HG02571 (cell line): ENCODE results near the gene VDAC1.
A peak's percentile ranks its signal among the peaks of the same experiment; 100 is the strongest.
"Not testable (repeated sequence)": the region's sequence is repeated elsewhere in the genome, so short reads cannot be mapped to it uniquely, and the experiment has no call there.

Experiments
- ATAC-seq: cut with Tn5 transposase; IDR thresholded peaks from one replicate; pipeline ENCODE4 v1.9.1; 2021; ENCODE audit warnings: mild to moderate bottlenecking, moderate library complexity; ENCODE audit not compliant: unreplicated experiment

The VDAC1 gene

GRCh38 chr5:133969654-133970324 lies 35.0 kb downstream of the VDAC1 start:
- ATAC-seq, result no peak

- peak; percentile 97 for ATAC-seq
These were observed 36.4 kb downstream of the VDAC1 start, which contains the start of gene C5orf15 for GRCh38 chr5:133968204-133968980. Gene C5orf15, minus strand, starts transcription at chr5:133968625. Its CDS starts 41 bp downstream, at chr5:133968584.

GRCh38 chr5:133967698-133968203 lies 37.0 kb downstream of the VDAC1 start:
- no peak for ATAC-seq

- no peak for ATAC-seq
These were observed 37.7 kb downstream of the VDAC1 start for GRCh38 chr5:133967124-133967523.

GRCh38 chr5:133966090-133966489 lies 38.7 kb downstream of the VDAC1 start:
- ATAC-seq, result no peak

GRCh38 chr5:133963493-133964128 lies 41.2 kb downstream of the VDAC1 start:
- ATAC-seq, result no peak

GRCh38 chr5:133962801-133963476 lies 41.8 kb downstream of the VDAC1 start:
- ATAC-seq, result no peak

GRCh38 chr5:133962131-133962530 lies 42.6 kb downstream of the VDAC1 start:
- no peak for ATAC-seq

GRCh38 chr5:133959643-133960042 lies 45.1 kb downstream of the VDAC1 start:
- ATAC-seq, result no peak

GRCh38 chr5:133957591-133957990 lies 47.2 kb downstream of the VDAC1 start:
- ATAC-seq, result no peak

- no peak for ATAC-seq
These were observed 47.7 kb downstream of the VDAC1 start for GRCh38 chr5:133957080-133957479.

- ATAC-seq, result not testable (repeated sequence)
These were observed 48.6 kb downstream of the VDAC1 start for GRCh38 chr5:133956196-133956595.

- ATAC-seq, result no peak
These were observed 51.1 kb downstream of the VDAC1 start for GRCh38 chr5:133953568-133954145.

- no peak for ATAC-seq
These were observed 51.8 kb downstream of the VDAC1 start for GRCh38 chr5:133952729-133953567.

GRCh38 chr5:133950821-133951612 lies 53.8 kb downstream of the VDAC1 start:
- no peak for ATAC-seq

GRCh38 chr5:133948721-133949120 lies 56.1 kb downstream of the VDAC1 start:
- ATAC-seq, result no peak

- no peak for ATAC-seq
These were observed 57.3 kb downstream of the VDAC1 start for GRCh38 chr5:133947431-133947841.

- no peak for ATAC-seq
These were observed 59.2 kb downstream of the VDAC1 start for GRCh38 chr5:133945568-133945967.
